Stimulated activated CD8-positive, alpha-beta memory T cell treated with anti-CD3 and anti-CD28 coated beads, Interleukin-15, amount 100 ng/mL, for 4 hours (primary cell): ENCODE measurements around the gene ISYNA1.
A peak's percentile ranks its signal among the peaks of the same experiment; 100 is the strongest.

ENCODE experiments used
- DNase-seq, 2 donors: peaks; one replicate each; pipeline ENCODE4 v3.0.0-alpha.2; 2020; ENCODE audit warnings: low read depth in 2 of 2

The ISYNA1 gene

GRCh38 chr19:18392417-18392816 is 45.5 kb downstream of the ISYNA1 start:
- no peak for DNase-seq

GRCh38 chr19:18391509-18392075 is 46.3 kb downstream of the ISYNA1 start:
- no peak for DNase-seq

- no peak for DNase-seq
Measured at GRCh38 chr19:18390065-18390907, 47.6 kb downstream of the ISYNA1 start.

GRCh38 chr19:18389726-18390064 is 48.2 kb downstream of the ISYNA1 start:
- DNase-seq = no peak

GRCh38 chr19:18388960-18389725 is 48.8 kb downstream of the ISYNA1 start:
- no peak for DNase-seq

- peak; percentile 43 to 59 for DNase-seq
Measured at GRCh38 chr19:18388100-18388959, 49.6 kb downstream of the ISYNA1 start.

GRCh38 chr19:18386543-18387271 is 51.2 kb downstream of the ISYNA1 start:
- DNase-seq = no peak

GRCh38 chr19:18385675-18386542 is 52.0 kb downstream of the ISYNA1 start, which contains the start of gene GDF15:
TSS of gene GDF15 (plus strand) at chr19:18386158. CDS start at chr19:18386190, 32 bp downstream.
- no peak for DNase-seq

- DNase-seq = no peak
Measured at GRCh38 chr19:18385359-18385674, 52.6 kb downstream of the ISYNA1 start.

- no peak for DNase-seq
Measured at GRCh38 chr19:18384775-18385174, 53.2 kb downstream of the ISYNA1 start.
